ENCODE data around the gene PLEKHA6.

DNA sequence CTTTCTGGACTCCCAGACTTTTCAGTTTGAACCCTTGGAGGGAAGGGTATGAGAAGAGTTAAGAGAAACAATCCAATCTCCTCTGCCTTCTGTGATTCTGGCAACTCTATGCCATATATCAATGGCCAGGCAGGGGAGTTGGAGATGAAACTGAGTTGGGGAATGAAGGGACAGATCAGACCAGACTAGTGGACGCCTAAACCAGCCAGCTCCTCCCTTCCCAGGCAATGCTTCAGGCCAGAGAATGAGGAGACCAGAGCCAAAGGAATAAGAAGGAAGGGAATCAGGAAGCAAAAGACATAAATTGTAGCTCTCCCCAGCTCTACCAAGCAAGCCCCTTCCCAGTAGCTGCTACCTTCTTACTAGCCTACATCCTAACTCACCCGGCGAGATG, 22.7 kb downstream of the PLEKHA6 start:
- TF ChIP-seq, protein P1, sequence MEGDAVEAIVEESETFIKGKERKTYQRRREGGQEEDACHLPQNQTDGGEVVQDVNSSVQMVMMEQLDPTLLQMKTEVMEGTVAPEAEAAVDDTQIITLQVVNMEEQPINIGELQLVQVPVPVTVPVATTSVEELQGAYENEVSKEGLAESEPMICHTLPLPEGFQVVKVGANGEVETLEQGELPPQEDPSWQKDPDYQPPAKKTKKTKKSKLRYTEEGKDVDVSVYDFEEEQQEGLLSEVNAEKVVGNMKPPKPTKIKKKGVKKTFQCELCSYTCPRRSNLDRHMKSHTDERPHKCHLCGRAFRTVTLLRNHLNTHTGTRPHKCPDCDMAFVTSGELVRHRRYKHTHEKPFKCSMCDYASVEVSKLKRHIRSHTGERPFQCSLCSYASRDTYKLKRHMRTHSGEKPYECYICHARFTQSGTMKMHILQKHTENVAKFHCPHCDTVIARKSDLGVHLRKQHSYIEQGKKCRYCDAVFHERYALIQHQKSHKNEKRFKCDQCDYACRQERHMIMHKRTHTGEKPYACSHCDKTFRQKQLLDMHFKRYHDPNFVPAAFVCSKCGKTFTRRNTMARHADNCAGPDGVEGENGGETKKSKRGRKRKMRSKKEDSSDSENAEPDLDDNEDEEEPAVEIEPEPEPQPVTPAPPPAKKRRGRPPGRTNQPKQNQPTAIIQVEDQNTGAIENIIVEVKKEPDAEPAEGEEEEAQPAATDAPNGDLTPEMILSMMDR (IDR thresholded peaks at IDR 0.05 in 4 of 5, conservative IDR thresholded peaks at IDR 0.05 in 1 of 5): no peak
- TF ChIP-seq POLR2A (IDR thresholded peaks at IDR 0.05): no peak
